OCI-LY3 (cell line): ENCODE measurements around the gene COG5.
"Not testable (repeated sequence)": the region's sequence is repeated elsewhere in the genome, so short reads cannot be mapped to it uniquely, and the experiment has no call there.

Experiments used
- H2AFZ ChIP-seq: fragments of 200-600, 300-600 bp; shearing (Covaris generic); 2 replicates; pipeline ENCODE4 v1.6.0; 2014; ENCODE audit warnings: antibody characterized with exemption, low read depth, low read length
- H3K27ac ChIP-seq: fragments of 200-600, 300-600 bp; sonication (generic); 2 replicates; pipeline ENCODE4 v1.5.1; 2014; ENCODE audit warnings: mild to moderate bottlenecking, low read length, moderate library complexity, mixed read lengths
- H3K27me3 ChIP-seq: fragments of 200-600, 300-600 bp; sonication (generic); 2 replicates; pipeline ENCODE4 v1.6.1; 2014; ENCODE audit warnings: low read depth, low read length, mixed read lengths
- H3K36me3 ChIP-seq: fragments of 200-600, 300-600 bp; sonication (generic); replicated peaks from 2 replicates; pipeline ENCODE3; 2014; ENCODE audit warnings: low read depth, low read length, mixed read lengths
- H3K4me1 ChIP-seq: fragments of 300-600, 200-600 bp; sonication (generic); 2 replicates; pipeline ENCODE4 v1.6.1; 2014; ENCODE audit warnings: low read length, mixed read lengths
- H3K4me2 ChIP-seq: fragments of 200-600, 300-600 bp; sonication (generic); 2 replicates; pipeline ENCODE4 v1.6.1; 2014; ENCODE audit warnings: low read length, mixed read lengths
- H3K4me3 ChIP-seq: fragments of 300-600, 200-600 bp; sonication (generic); 2 replicates; pipeline ENCODE4 v1.5.1; 2014; ENCODE audit warnings: antibody characterized with exemption, mild to moderate bottlenecking, low read length, moderate library complexity
- H3K79me2 ChIP-seq: fragments of 300-600, 200-600 bp; shearing (Covaris generic); 2 replicates; pipeline ENCODE4 v1.6.1; 2014; ENCODE audit warnings: mild to moderate bottlenecking, low read length, mixed read lengths
- H3K9ac ChIP-seq: fragments of 300-600, 200-600 bp; shearing (Covaris generic); 2 replicates; pipeline ENCODE4 v1.6.0; 2014; ENCODE audit warnings: mild to moderate bottlenecking, low read length, moderate library complexity
- H3K9me3 ChIP-seq: fragments of 200-600, 300-600 bp; shearing (Covaris generic); 2 replicates; pipeline ENCODE4 v1.6.1; 2014; ENCODE audit warnings: low read length, mixed read lengths; ENCODE audit not compliant: insufficient read depth
- H4K20me1 ChIP-seq: fragments of 200-600, 300-600 bp; sonication (generic); 2 replicates; pipeline ENCODE4 v1.6.1; 2016; ENCODE audit warnings: low read length, mixed read lengths; ENCODE audit not compliant: insufficient read depth
- EZH2phosphoT487 ChIP-seq: fragments of 200-600 bp; shearing (Covaris generic); IDR thresholded peaks from 2 replicates; pipeline ENCODE4 v1.6.1; 2018; ENCODE audit warnings: antibody characterized with exemption, mixed run types, low read depth
- TF ChIP-seq, protein P1 (sequence below): fragments of 200-600, 300-600 bp; sonication (generic); IDR thresholded peaks from 2 replicates; pipeline ENCODE4 v1.5.1; 2014; ENCODE audit warnings: antibody characterized with exemption, low read length, low read depth

COG5 gene

DNA sequence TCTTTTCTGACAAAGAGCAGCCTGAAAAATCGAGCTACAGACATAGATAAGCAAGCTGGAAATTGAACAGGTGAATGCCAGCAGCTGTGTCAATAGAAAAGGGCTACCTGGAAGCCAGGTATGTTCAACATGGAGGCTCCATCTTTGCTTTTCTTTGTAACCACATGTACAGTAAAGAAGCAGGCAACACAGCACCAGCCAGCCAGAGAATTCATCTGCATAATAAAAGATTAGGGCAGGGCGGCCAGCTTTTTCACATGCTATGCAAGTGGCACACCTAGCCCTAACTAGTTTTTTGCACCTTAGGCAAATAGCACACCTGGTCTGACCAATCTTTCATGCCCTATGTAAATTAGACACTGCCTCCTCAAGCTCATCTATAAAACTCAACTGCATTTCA is 25.7 kb downstream of the COG5 start:
- Histone ChIP-seq H3K79me2 (no peaks in the 10 kb centered on the region), H3K4me1 (no peaks in the 10 kb centered on the region), H3K9ac (no peak overlapping the region), H2AFZ (no peak overlapping the region), H4K20me1 (no peaks in the 10 kb centered on the region), H3K9me3 (no peaks in the 10 kb centered on the region), H3K36me3 (no peaks in the 10 kb centered on the region), H3K4me3 (no peak overlapping the region), H3K27me3 (no peaks in the 10 kb centered on the region), H3K27ac (no peak overlapping the region), H3K4me2 (no peak overlapping the region)
- no peak for TF ChIP-seq EZH2phosphoT487
- TF ChIP-seq, protein P1, sequence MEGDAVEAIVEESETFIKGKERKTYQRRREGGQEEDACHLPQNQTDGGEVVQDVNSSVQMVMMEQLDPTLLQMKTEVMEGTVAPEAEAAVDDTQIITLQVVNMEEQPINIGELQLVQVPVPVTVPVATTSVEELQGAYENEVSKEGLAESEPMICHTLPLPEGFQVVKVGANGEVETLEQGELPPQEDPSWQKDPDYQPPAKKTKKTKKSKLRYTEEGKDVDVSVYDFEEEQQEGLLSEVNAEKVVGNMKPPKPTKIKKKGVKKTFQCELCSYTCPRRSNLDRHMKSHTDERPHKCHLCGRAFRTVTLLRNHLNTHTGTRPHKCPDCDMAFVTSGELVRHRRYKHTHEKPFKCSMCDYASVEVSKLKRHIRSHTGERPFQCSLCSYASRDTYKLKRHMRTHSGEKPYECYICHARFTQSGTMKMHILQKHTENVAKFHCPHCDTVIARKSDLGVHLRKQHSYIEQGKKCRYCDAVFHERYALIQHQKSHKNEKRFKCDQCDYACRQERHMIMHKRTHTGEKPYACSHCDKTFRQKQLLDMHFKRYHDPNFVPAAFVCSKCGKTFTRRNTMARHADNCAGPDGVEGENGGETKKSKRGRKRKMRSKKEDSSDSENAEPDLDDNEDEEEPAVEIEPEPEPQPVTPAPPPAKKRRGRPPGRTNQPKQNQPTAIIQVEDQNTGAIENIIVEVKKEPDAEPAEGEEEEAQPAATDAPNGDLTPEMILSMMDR, result no peak

- H3K27me3 ChIP-seq, H3K4me1 ChIP-seq, H3K9me3 ChIP-seq, H3K27ac ChIP-seq, H3K36me3 ChIP-seq, H3K4me2 ChIP-seq, H3K79me2 ChIP-seq, H3K9ac ChIP-seq, H2AFZ ChIP-seq, H3K4me3 ChIP-seq, H4K20me1 ChIP-seq: not testable (repeated sequence)
Observed at GRCh38 chr7:107537228-107537627, 26.5 kb downstream of the COG5 start.

DNA sequence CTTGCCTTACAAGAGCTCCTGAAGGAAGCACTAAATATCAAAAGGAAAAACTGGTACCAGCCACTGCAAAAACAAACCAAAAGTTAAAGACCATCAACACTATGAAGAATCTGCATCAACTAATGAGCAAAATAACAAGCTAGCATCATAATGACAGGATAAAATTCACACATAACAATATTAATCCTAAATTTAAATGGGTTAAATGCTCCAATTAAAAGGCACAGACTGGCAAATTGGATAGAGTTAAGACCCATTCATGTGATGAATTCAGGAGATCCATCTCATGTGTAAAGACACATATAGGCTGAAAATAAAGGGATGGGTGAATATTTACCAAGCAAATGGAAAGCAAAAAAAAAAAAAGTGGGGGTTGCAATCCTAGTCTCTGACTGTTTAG is 29.6 kb downstream of the COG5 start:
- Histone ChIP-seq H3K27ac (no peak overlapping the region), H3K4me1 (no peaks in the 10 kb centered on the region), H3K36me3 (no peaks in the 10 kb centered on the region), H3K4me2 (no peak overlapping the region), H3K79me2 (no peaks in the 10 kb centered on the region), H3K4me3 (no peak overlapping the region), H3K9ac (no peak overlapping the region), H2AFZ (no peak overlapping the region), H3K27me3 (no peaks in the 10 kb centered on the region), H4K20me1 (no peaks in the 10 kb centered on the region), H3K9me3 (no peaks in the 10 kb centered on the region)
- TF ChIP-seq EZH2phosphoT487, result no peak
- TF ChIP-seq, protein P1, result no peak

- H3K9ac ChIP-seq, result no peak overlapping the region
- H2AFZ ChIP-seq, result no peak overlapping the region
- H3K27me3 ChIP-seq, result no peaks in the 10 kb centered on the region
- H3K79me2 ChIP-seq, result no peaks in the 10 kb centered on the region
- no peak overlapping the region for H3K27ac ChIP-seq
- no peaks in the 10 kb centered on the region for H4K20me1 ChIP-seq
- no peak overlapping the region for H3K4me3 ChIP-seq
- no peaks in the 10 kb centered on the region for H3K9me3 ChIP-seq
- no peaks in the 10 kb centered on the region for H3K36me3 ChIP-seq
- TF ChIP-seq, protein P1, result no peak
- no peak for TF ChIP-seq EZH2phosphoT487
- H3K4me1 ChIP-seq, result no peaks in the 10 kb centered on the region
- H3K4me2 ChIP-seq, result no peak overlapping the region
Observed at GRCh38 chr7:107530751-107531150, 33.0 kb downstream of the COG5 start.

GRCh38 chr7:107528461-107528860 is 35.3 kb downstream of the COG5 start:
- no peak overlapping the region for H2AFZ ChIP-seq
- no peaks in the 10 kb centered on the region for H4K20me1 ChIP-seq
- H3K9ac ChIP-seq, result no peak overlapping the region
- no peak overlapping the region for H3K4me3 ChIP-seq
- H3K27me3 ChIP-seq, result no peaks in the 10 kb centered on the region
- no peak overlapping the region for H3K4me2 ChIP-seq
- H3K9me3 ChIP-seq, result no peaks in the 10 kb centered on the region
- no peaks in the 10 kb centered on the region for H3K4me1 ChIP-seq
- H3K79me2 ChIP-seq, result no peaks in the 10 kb centered on the region
- TF ChIP-seq EZH2phosphoT487, result no peak
- TF ChIP-seq, protein P1, result no peak
- H3K27ac ChIP-seq, result no peak overlapping the region
- peaks cover 2% of the 10 kb centered on the region for H3K36me3 ChIP-seq
